GM12874 (cell line): ENCODE measurements around the gene IQSEC3.

Experiments
- TF ChIP-seq, protein P1 (sequence below): IDR thresholded peaks from 2 replicates; pipeline ENCODE4 v1.5.1; 2011; ENCODE audit warnings: low read depth, mild to moderate bottlenecking, control low read depth, low read length, moderate library complexity; ENCODE audit not compliant: insufficient read depth

The IQSEC3 gene

DNA sequence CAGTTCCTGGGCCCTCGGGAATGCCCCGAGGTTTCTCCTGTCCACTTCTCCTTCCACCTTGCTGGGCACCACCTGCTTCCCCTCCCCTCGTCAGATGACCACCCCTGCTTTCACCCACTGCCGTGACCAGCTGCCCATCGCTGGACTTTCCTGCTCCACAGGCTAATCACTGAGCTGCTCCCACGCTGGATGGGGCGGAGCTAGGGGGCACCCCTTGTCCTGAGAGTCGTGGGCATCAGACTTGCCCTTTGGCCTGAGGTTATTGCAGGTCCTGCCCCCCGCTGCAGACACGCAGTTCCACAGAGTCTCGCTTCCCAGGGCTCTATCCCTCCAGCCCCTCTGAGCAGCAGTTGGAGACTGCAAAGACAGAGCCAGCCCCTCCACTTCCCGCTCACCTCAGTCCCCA, 147.0 kb downstream of the IQSEC3 start:
- TF ChIP-seq, protein P1, sequence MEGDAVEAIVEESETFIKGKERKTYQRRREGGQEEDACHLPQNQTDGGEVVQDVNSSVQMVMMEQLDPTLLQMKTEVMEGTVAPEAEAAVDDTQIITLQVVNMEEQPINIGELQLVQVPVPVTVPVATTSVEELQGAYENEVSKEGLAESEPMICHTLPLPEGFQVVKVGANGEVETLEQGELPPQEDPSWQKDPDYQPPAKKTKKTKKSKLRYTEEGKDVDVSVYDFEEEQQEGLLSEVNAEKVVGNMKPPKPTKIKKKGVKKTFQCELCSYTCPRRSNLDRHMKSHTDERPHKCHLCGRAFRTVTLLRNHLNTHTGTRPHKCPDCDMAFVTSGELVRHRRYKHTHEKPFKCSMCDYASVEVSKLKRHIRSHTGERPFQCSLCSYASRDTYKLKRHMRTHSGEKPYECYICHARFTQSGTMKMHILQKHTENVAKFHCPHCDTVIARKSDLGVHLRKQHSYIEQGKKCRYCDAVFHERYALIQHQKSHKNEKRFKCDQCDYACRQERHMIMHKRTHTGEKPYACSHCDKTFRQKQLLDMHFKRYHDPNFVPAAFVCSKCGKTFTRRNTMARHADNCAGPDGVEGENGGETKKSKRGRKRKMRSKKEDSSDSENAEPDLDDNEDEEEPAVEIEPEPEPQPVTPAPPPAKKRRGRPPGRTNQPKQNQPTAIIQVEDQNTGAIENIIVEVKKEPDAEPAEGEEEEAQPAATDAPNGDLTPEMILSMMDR, result no peak

DNA sequence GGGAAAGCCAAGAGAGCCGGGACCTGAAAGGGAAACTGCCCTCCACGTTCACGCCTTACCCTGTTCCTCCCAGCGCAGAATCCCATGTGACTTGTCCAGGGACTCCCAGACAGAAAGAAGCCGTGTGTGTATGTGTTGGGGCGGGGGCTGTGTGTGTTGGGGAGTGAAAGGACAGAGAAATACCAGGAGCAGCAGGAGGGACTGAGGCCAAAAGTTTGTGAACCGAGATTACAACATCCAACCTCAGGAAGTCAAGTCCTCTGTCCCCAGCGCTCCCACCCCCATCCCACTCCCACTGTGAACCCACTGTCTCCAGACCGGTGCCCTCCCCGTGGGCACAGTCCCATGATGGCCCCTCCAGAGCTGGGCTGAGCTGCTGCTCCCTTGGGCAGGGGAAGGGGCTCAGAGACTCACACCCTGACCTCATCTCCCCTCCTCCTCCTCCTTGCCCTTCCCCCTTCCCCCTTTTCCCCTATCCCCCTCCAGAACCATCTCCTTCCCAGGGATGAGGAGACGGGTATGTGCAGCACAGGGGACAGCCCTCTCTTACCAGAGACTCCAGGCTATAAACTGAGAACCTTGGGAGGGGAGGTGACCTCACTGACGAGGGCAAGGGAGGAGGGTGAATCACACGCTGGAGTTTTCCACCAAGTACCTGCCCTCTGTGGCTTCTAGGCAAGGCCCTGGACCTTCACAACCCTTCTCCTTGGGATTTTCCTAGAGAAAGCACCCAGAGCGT, 147.6 kb downstream of the IQSEC3 start, which contains the start of gene SLC6A12:
TSS of gene SLC6A12 (minus strand) at position 155 of the 739 bp plus-strand sequence. CDS start 4,171 bp downstream, outside the sequence.
- TF ChIP-seq, protein P1, result no peak

DNA sequence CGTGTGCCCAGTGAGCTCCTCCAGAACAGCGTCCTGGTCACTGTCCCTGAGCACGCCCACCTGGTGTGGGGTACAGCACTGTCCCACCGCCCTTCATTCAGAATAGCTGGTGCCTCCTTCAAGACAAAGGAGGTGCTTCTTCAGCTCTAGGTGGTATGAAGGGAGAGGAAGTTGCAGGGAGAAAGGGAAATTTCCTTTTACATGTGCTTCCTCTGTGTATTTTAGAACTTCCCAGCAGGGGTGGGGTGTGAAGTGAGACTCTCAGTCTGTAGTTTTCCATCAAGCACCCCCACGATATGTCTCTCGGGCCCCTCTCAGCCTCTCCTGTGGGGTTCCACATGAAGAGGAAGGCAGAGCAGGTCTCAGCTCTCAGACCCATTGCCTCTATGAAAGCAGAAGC, 148.5 kb downstream of the IQSEC3 start:
- TF ChIP-seq, protein P1, result no peak

DNA sequence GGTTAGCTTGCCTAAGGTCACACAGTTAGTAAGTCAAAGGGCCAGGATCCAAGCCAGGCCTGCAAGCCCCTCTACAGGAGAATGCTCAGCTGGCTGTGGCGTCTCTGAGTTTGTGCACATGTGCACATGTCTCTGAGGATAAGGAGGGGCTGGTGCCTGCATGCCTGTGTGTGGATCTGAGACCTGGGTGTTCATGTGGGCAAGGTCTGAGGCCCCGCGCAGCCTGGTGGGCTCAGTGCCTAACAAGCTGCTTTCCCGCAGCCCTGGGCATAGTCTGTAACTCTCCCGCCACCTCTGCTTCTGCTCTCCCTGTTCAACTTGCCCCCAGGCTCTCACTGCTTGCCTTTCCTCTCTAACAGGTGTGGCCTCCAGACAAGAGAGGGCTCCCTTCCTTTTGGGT, 151.7 kb downstream of the IQSEC3 start:
- TF ChIP-seq, protein P1, result no peak

DNA sequence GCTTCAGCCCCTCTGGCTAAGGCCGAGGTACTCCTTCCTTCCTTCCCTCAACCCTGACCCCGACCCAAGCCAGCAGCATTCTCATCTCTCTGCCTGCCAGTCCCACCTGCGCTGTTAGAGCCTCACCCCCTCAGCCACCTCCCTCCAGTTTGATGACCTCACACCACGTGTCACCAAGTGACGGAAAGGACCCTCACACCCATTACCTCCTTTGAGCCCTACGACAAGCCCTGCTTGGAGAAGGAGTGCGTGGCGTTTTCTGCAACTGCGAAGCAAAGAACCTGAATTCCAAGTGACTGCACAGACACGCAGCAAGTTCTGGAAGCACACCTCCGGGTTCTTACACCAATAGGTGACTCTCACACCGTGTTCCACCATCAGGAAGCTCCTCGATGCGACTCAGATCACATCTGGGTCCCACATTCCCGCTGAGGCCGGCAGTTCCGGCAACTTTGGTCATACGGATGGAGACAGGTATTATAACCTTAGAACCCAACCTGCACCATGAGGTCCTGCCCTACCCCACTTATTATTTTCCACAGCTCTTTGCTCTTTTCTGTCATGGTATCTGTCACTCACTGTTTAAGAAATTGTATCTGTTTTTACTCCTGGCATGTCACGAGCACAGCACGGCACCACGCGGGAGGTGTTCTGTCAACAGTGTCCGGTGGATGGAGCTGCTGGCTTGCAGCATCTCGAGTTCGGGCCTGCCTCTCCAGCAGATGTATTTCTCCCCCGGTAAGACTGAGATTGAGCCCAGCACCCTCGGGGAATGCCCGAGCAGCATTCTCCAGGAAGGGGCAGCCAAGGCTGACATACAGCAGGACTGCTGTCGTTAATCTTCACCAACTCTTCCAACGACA, 152.4 kb downstream of the IQSEC3 start:
- TF ChIP-seq, protein P1, result no peak

DNA sequence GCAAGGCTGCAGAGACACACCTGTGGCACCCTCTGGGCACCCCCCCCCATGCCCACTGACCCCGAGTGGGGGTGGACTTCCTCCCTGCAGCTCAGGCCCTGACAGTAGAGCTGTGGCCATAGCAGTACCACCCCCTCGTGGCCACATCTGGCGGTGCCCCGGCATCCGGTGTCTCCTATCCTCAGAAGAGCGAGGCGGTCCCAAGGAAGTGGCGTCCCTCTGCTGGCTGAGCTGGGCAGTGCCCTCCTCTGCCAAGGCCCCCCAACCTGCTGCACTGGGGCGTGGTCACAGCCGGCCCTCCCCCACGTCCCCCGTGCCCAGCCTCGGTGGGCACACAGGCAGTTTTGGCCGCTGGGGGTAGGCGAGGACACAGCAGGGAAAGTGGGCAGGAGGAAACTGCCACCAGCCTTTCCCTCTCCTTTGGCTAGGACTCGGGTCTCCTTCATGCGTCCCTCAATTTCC, 153.4 kb downstream of the IQSEC3 start:
- TF ChIP-seq, protein P1, result peak; percentile 81

DNA sequence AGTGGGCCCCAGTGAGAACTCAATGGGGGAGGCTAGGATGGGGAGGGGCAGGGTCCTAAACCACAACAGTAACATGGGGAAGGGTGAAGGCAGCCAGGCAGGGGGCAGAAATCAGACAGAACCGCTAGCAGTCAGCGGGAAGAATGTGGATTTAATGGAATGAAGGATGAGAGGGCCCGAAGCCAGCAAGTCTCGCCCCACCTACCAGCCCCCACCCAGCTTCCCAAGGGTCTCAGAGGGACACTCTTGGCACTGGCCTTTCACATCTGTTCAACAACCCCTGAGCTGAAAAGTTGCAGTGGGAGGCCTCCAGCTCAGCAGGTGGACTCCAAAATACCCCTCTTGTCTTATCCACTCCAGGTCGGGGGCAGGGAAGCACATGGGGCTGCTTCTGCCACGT, 153.9 kb downstream of the IQSEC3 start:
- TF ChIP-seq, protein P1, result no peak
